T-helper 9 cell (primary cell): ENCODE data around the gene RPA1.
"Not testable (repeated sequence)": the region's sequence is repeated elsewhere in the genome, so short reads cannot be mapped to it uniquely, and the experiment has no call there.

Source experiments
- DNase-seq: peaks from one replicate; pipeline ENCODE4 v3.0.0-alpha.2; 2020
- total RNA-seq, 2 donors: gene quantifications; one replicate each; lab custom pipeline; 2026; lab: John Stamatoyannopoulos, UW

RPA1 gene
- total RNA-seq, result 34.0 to 83.2 reads per million in 2 donors

GRCh38 chr17:1829592-1830257 is at the start of gene RPA1, which contains the start of gene SMYD4:
Gene RPA1, plus strand, starts transcription at chr17:1830005. Its CDS starts 89 bp downstream, at chr17:1830094.
Gene SMYD4, minus strand, starts transcription at chr17:1829902. Its CDS starts 1,908 bp downstream, at chr17:1827994.
- peak; percentile 83 for DNase-seq

- no peak for DNase-seq
Measured at GRCh38 chr17:1782171-1782567, 47.6 kb upstream of the RPA1 start.

GRCh38 chr17:1783271-1783670 is 46.5 kb upstream of the RPA1 start:
- DNase-seq, result no peak

- DNase-seq, result no peak
Measured at GRCh38 chr17:1783834-1784611, 45.8 kb upstream of the RPA1 start.

- DNase-seq, result no peak
Measured at GRCh38 chr17:1785930-1786329, 43.9 kb upstream of the RPA1 start.

- no peak for DNase-seq
Measured at GRCh38 chr17:1786708-1787107, 43.1 kb upstream of the RPA1 start.

GRCh38 chr17:1787301-1787902 is 42.4 kb upstream of the RPA1 start:
- DNase-seq, result no peak

- DNase-seq, result no peak
Measured at GRCh38 chr17:1789936-1790335, 39.9 kb upstream of the RPA1 start.

- no peak for DNase-seq
Measured at GRCh38 chr17:1792495-1793446, 37.0 kb upstream of the RPA1 start.

GRCh38 chr17:1793447-1793806 is 36.4 kb upstream of the RPA1 start:
- no peak for DNase-seq

GRCh38 chr17:1796800-1797199 is 33.0 kb upstream of the RPA1 start:
- DNase-seq, result no peak

GRCh38 chr17:1797323-1797722 is 32.5 kb upstream of the RPA1 start:
- DNase-seq, result no peak

- not testable (repeated sequence) for DNase-seq
Measured at GRCh38 chr17:1797846-1798245, 32.0 kb upstream of the RPA1 start.

- DNase-seq, result no peak
Measured at GRCh38 chr17:1800240-1800639, 29.6 kb upstream of the RPA1 start.

- no peak for DNase-seq
Measured at GRCh38 chr17:1800712-1801111, 29.1 kb upstream of the RPA1 start.

GRCh38 chr17:1802429-1802828 is 27.4 kb upstream of the RPA1 start:
- DNase-seq, result no peak

- no peak for DNase-seq
Measured at GRCh38 chr17:1803280-1803679, 26.5 kb upstream of the RPA1 start.

- DNase-seq, result no peak
Measured at GRCh38 chr17:1807890-1808289, 21.9 kb upstream of the RPA1 start.

- no peak for DNase-seq
Measured at GRCh38 chr17:1808644-1809043, 21.2 kb upstream of the RPA1 start.

- DNase-seq, result not testable (repeated sequence)
Measured at GRCh38 chr17:1809815-1810214, 20.0 kb upstream of the RPA1 start.

- no peak for DNase-seq
Measured at GRCh38 chr17:1810450-1811103, 19.2 kb upstream of the RPA1 start.

- DNase-seq, result no peak
Measured at GRCh38 chr17:1813088-1813487, 16.7 kb upstream of the RPA1 start.
